ENCODE measurements around the gene HIVEP3.

Gene HIVEP3

GRCh38 chr1:41711581-41711980, 207.1 kb downstream of the HIVEP3 start:
- no peak overlapping the region for H3K4me3 ChIP-seq (ENCODE audit: low read length)
- DNase-seq (ENCODE audit: low read depth) = no peak
- TF ChIP-seq CTCF (conservative IDR thresholded peaks at IDR 0.05; ENCODE audit: low read depth, low read length) = no peak

GRCh38 chr1:41710980-41711379, 207.7 kb downstream of the HIVEP3 start:
- no peak for TF ChIP-seq CTCF (conservative IDR thresholded peaks at IDR 0.05; ENCODE audit: low read depth, low read length)
- no peak for DNase-seq (ENCODE audit: low read depth)
- H3K4me3 ChIP-seq (ENCODE audit: low read length) = no peak overlapping the region

- no peak for TF ChIP-seq CTCF (conservative IDR thresholded peaks at IDR 0.05; ENCODE audit: low read depth, low read length)
- no peak for DNase-seq (ENCODE audit: low read depth)
- no peak overlapping the region for H3K4me3 ChIP-seq (ENCODE audit: low read length)
These were observed 208.8 kb downstream of the HIVEP3 start for GRCh38 chr1:41709873-41710272.

GRCh38 chr1:41709331-41709730, 209.4 kb downstream of the HIVEP3 start:
- no peak for DNase-seq (ENCODE audit: low read depth)
- no peak for TF ChIP-seq CTCF (conservative IDR thresholded peaks at IDR 0.05; ENCODE audit: low read depth, low read length)
- H3K4me3 ChIP-seq (ENCODE audit: low read length) = no peak overlapping the region

GRCh38 chr1:41708332-41708731, 210.4 kb downstream of the HIVEP3 start:
- DNase-seq (ENCODE audit: low read depth) = no peak
- TF ChIP-seq CTCF (conservative IDR thresholded peaks at IDR 0.05; ENCODE audit: low read depth, low read length) = no peak
- H3K4me3 ChIP-seq (ENCODE audit: low read length) = no peak overlapping the region

GRCh38 chr1:41707793-41708192, 210.9 kb downstream of the HIVEP3 start:
- DNase-seq (ENCODE audit: low read depth) = no peak
- TF ChIP-seq CTCF (conservative IDR thresholded peaks at IDR 0.05; ENCODE audit: low read depth, low read length) = no peak

GRCh38 chr1:41705798-41706197, 212.9 kb downstream of the HIVEP3 start:
- no peak overlapping the region for H3K4me3 ChIP-seq (ENCODE audit: low read length)
- no peak for TF ChIP-seq CTCF (conservative IDR thresholded peaks at IDR 0.05; ENCODE audit: low read depth, low read length)
- DNase-seq (ENCODE audit: low read depth) = no peak

More at GRCh38 chr1:41707793-41708192, 210.9 kb downstream of the HIVEP3 start:
- H3K4me3 ChIP-seq (ENCODE audit: low read length) = no peak overlapping the region

Data from retinal pigment epithelial cell (primary cell).